Type B pancreatic cell (in vitro differentiated cells): ENCODE results near the gene TMC1. TPM values are rescaled to one million over a fixed set of nuclear protein-coding genes. Genes with fewer than 3 reads are reported as not detected.

Experiments
- DNase-seq: peaks from one replicate; pipeline ENCODE4 v3.0.0; 2021; ENCODE audit warnings: mixed read lengths; ENCODE audit not compliant: unreplicated experiment; ENCODE audit errors: extremely low spot score
- H3K27ac Mint-ChIP-seq: 2 replicates; pipeline ENCODE4 v1.8.0; 2021; ENCODE audit warnings: mild to moderate bottlenecking, mixed read lengths
- H3K27me3 Mint-ChIP-seq: 2 replicates; pipeline ENCODE4 v1.8.0; 2021; ENCODE audit warnings: mixed read lengths
- H3K36me3 Mint-ChIP-seq: 2 replicates; pipeline ENCODE4 v1.8.0; 2021; ENCODE audit warnings: mixed read lengths
- H3K4me1 Mint-ChIP-seq: one replicate; pipeline ENCODE4 v1.8.0; 2021; ENCODE audit warnings: mixed read lengths; ENCODE audit not compliant: unreplicated experiment
- H3K4me3 Mint-ChIP-seq: 2 replicates; pipeline ENCODE4 v1.8.0; 2021; ENCODE audit warnings: mild to moderate bottlenecking, mixed read lengths
- H3K9me3 Mint-ChIP-seq: 2 replicates; pipeline ENCODE4 v1.8.0; 2021; ENCODE audit warnings: mixed read lengths
- CTCF ChIP-seq: fragments of 200-600 bp; sonication (generic); conservative IDR thresholded peaks from 2 replicates; pipeline ENCODE4 v1.5.0; 2021; ENCODE audit warnings: antibody characterized with exemption, mild to moderate bottlenecking
- total RNA-seq: library from RNA; stranded (reverse); gene quantifications from 2 replicates; pipeline ENCODE4 v1.2.1, GENCODE V29; 2021; ENCODE audit warnings: low replicate concordance

Gene TMC1
- total RNA-seq, 1 donor from 2014 or later: not detected

- H3K36me3 Mint-ChIP-seq: no peaks in the 10 kb centered on the region
- no peak overlapping the region for H3K27ac Mint-ChIP-seq
- H3K4me1 Mint-ChIP-seq: no peaks in the 10 kb centered on the region
- DNase-seq: no peak
- H3K4me3 Mint-ChIP-seq: no peak overlapping the region
- TF ChIP-seq CTCF: no peak
- H3K27me3 Mint-ChIP-seq: peaks cover 5% of the 10 kb centered on the region
- no peaks in the 10 kb centered on the region for H3K9me3 Mint-ChIP-seq
These were observed 164.5 kb downstream of the TMC1 start for GRCh38 chr9:72685911-72686310.

GRCh38 chr9:72687331-72687730 is 165.9 kb downstream of the TMC1 start:
- no peak for DNase-seq
- Mint-ChIP-seq H3K4me1 (no peaks in the 10 kb centered on the region), H3K27me3 (peaks cover 5% of the 10 kb centered on the region), H3K9me3 (no peaks in the 10 kb centered on the region), H3K36me3 (no peaks in the 10 kb centered on the region), H3K27ac (no peak overlapping the region), H3K4me3 (no peak overlapping the region)
- no peak for TF ChIP-seq CTCF

GRCh38 chr9:72691671-72692070 is 170.3 kb downstream of the TMC1 start:
- no peaks in the 10 kb centered on the region for H3K9me3 Mint-ChIP-seq
- no peak for TF ChIP-seq CTCF

GRCh38 chr9:72695365-72695764 is 174.0 kb downstream of the TMC1 start:
- Mint-ChIP-seq H3K27ac (no peak overlapping the region), H3K36me3 (no peaks in the 10 kb centered on the region), H3K4me1 (no peaks in the 10 kb centered on the region), H3K9me3 (no peaks in the 10 kb centered on the region), H3K27me3 (no peaks in the 10 kb centered on the region), H3K4me3 (no peak overlapping the region)
- no peak for DNase-seq
- no peak for TF ChIP-seq CTCF

More at GRCh38 chr9:72691671-72692070, 170.3 kb downstream of the TMC1 start:
- Mint-ChIP-seq H3K27ac (no peak overlapping the region), H3K4me3 (no peak overlapping the region), H3K36me3 (no peaks in the 10 kb centered on the region), H3K4me1 (no peaks in the 10 kb centered on the region), H3K27me3 (no peaks in the 10 kb centered on the region)
- no peak for DNase-seq

GRCh38 chr9:72696511-72696910 is 175.1 kb downstream of the TMC1 start:
- Mint-ChIP-seq H3K4me1 (no peaks in the 10 kb centered on the region), H3K27ac (no peak overlapping the region), H3K9me3 (no peaks in the 10 kb centered on the region), H3K4me3 (no peak overlapping the region), H3K36me3 (no peaks in the 10 kb centered on the region), H3K27me3 (no peaks in the 10 kb centered on the region)
- DNase-seq: no peak
- TF ChIP-seq CTCF: no peak

- DNase-seq: no peak
- no peak for TF ChIP-seq CTCF
- Mint-ChIP-seq H3K9me3 (no peaks in the 10 kb centered on the region), H3K27me3 (no peaks in the 10 kb centered on the region), H3K4me3 (no peak overlapping the region), H3K36me3 (no peaks in the 10 kb centered on the region), H3K4me1 (no peaks in the 10 kb centered on the region), H3K27ac (no peak overlapping the region)
These were observed 180.1 kb downstream of the TMC1 start for GRCh38 chr9:72701510-72701909.
